ENCODE results near the gene SLC35G6.
"Not testable (repeated sequence)": the region's sequence is repeated elsewhere in the genome, so short reads cannot be mapped to it uniquely, and the experiment has no call there.

SLC35G6 gene

DNA sequence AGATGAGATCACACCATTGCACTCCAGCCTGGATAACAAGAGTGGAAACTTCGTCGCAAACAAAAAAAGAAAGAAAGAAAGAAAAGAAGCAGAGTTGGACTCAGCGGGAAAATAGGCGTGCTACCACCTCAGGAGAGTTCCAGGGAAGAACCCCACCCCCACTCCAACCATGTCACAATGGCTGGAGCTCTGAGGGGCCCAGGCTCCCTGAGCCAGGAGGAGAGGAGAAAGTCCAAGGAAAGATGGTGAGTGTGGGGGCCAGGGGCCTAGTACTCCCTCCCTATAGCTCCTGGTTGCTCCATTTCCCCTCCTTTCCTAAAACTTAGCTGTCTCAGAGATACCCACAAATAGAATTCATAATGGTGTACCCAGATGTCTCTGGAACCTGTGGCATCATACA is at the start of gene SLC35G6:
Gene SLC35G6 (plus strand): TSS at position 172 of the 400 bp plus-strand sequence. CDS start 71 bp downstream, at position 243.
- DNase-seq (ENCODE audit: low read depth): not testable (repeated sequence)

GRCh38 chr17:7432296-7432695 is 49.0 kb upstream of the SLC35G6 start:
- no peak for DNase-seq (ENCODE audit: low read depth)

DNA sequence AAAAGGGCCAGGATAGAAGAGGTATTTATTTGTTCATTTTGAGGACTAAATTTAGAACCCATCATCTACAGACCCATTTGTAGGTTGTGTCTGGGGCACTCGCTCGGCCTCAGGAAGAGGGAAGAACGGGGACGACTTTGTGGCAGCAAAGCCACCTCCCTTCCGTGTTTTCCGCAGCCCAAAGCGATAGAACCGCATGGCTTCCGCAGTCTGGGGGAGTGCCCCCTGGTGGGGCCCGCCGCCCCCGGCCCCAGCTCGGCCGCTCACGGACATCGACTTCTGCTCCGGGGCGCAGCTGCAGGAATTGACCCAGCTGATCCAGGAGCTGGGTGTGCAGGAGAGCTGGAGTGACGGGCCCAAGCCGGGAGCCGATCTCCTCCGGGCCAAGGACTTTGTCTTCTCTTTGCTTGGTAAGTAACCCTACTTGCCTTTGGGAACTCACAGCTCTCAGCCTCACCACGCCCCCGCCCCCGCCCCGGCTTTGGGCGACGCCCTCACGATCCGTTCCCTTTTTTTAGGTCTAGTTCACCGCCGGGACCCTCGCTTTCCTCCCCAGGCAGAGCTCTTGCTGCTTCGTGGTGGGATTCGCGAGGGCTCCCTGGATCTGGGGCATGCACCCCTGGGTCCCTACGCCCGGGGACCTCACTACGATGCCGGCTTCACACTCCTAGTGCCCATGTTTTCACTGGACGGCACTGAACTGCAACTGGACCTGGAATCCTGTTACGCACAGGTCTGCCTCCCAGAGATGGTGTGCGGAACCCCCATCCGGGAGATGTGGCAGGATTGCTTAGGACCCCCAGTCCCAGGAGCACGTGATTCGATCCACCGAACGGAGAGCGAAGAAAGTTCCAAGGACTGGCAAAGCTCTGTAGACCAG is 45.3 kb upstream of the SLC35G6 start:
- no peak for DNase-seq (ENCODE audit: low read depth)

GRCh38 chr17:7436556-7437368 is 44.5 kb upstream of the SLC35G6 start:
- DNase-seq (ENCODE audit: low read depth): peak; percentile 72

DNA sequence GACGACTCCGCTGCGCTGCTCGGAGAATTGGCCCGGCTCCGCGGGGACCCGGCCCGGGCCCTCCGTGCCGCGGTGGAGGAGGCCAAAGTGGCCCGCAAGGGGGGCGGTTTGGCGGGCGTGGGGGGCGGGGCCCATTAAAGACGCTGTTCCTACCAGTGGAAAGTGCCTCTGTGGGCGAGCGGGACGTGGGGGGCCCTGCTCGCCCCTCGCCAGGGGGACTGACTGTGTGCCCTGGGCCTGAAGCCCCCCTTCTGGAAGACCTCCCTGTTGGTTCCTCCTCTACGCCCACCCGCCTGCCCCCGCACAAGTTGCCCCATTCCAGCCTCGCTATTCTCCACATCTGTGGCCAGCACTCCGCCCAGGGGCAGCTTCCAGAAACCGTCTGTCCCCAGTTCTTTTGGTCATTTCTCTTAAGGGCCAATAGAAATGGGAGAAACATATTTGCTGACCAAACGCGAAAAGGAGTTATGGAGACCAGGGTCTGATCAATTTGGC is 43.8 kb upstream of the SLC35G6 start:
- no peak for DNase-seq (ENCODE audit: low read depth)

GRCh38 chr17:7437950-7438614 is 43.2 kb upstream of the SLC35G6 start:
- DNase-seq (ENCODE audit: low read depth): no peak

- no peak for DNase-seq (ENCODE audit: low read depth)
Measured at GRCh38 chr17:7438656-7439460, 42.4 kb upstream of the SLC35G6 start.

DNA sequence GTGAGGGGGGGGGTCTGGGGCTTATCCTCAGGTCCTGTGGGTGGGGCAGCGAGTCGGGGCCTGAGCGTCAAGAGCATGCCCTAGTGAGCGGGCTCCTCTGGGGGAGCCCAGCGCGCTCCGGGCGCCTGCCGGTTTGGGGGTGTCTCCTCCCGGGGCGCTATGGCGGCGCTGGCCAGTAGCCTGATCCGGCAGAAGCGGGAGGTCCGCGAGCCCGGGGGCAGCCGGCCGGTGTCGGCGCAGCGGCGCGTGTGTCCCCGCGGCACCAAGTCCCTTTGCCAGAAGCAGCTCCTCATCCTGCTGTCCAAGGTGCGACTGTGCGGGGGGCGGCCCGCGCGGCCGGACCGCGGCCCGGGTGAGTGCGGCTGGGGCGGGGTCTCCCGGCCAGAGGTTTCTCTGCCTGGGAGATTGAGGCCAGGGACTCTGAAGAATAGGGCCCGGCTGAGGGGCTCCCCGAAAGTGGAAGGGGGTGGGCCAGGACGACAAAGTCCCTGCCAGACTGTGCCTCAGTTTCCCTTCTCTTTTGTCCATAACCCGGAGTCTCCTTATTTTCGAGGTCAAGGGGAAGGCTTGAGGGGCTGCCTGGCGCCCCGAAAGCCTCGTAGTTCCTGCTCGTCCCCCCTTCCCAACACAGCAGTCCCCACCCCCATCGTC is 41.7 kb upstream of the SLC35G6 start, which contains the start of gene FGF11:
Gene FGF11 (plus strand): TSS at position 51 of the 651 bp plus-strand sequence. CDS start 109 bp downstream, at position 160.
- DNase-seq (ENCODE audit: low read depth): no peak

GRCh38 chr17:7440113-7440833 is 41.0 kb upstream of the SLC35G6 start:
- DNase-seq (ENCODE audit: low read depth): no peak

DNA sequence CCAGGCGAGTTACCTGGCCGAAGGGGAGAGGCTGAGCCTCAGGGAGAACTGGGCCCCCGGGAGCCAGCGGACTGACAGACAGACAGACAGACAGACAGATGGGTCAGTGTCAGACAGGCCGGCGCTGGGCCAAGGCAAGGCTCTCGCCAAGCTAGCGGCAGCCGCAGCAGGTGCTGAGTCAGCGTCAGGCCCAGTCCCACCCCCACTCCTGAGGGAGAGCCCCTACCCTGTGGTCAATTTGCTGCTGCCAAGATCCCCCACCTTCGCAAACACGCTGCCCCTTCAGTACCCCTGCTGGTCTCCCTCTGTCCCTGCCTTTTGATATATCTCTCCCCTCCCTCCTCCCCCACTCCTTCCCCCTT is 40.4 kb upstream of the SLC35G6 start:
- peak; percentile 71 for DNase-seq (ENCODE audit: low read depth)

- DNase-seq (ENCODE audit: low read depth): no peak
Measured at GRCh38 chr17:7441266-7441665, 40.0 kb upstream of the SLC35G6 start.

- DNase-seq (ENCODE audit: low read depth): no peak
Measured at GRCh38 chr17:7442142-7442541, 39.1 kb upstream of the SLC35G6 start.

DNA sequence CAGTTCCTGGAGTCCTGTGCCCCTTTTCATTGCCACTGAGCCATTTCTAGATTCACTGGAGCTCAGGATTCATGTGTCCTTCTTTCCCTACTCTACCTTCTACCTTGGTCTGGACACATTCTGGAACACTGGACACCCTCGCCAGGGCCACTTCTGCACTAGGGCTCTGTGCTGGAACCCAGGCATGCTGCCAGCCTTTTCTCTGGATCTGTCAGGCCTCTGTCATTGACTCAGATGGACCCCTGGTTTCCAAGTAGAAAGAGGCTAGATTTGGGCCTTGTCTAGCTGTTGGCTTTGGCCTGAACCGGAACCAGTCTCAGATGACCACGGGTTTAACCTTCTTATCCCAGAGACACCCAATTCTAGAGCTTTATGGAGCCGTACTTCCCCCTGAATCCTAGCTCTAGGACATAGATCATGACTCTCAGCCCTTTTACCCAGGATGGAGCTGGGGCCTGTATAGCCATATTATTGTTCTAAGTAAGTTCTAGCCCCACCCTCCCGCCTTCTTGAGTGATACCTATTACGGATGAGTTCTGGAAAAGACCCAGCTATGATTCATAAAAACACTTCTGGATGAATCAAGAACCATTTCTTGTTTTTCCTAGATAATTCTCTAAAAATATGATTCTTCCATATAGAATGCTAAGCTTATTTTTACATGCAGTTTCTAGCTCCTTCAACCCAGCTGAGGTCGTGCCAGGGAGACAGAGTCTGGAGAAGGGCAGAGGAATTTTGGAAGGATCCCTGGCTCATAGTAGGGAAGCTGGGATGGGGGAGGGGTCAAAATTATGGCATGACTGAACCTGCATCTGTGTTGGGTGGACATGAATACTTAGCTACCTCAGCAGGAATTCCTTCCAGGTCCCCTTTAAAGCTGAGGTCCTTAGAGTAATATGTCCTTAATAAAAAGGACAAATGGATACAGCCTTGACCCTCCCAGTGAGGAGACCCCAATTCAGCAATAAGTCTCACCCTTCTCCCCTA is 37.5 kb upstream of the SLC35G6 start:
- peak; percentile 70 for DNase-seq (ENCODE audit: low read depth)

GRCh38 chr17:7444682-7445618 is 36.3 kb upstream of the SLC35G6 start, which contains the start of gene CHRNB1:
CHRNB1 (plus strand) TSS chr17:7445061; CDS start chr17:7445128, 67 bp downstream.
- no peak for DNase-seq (ENCODE audit: low read depth)

DNA sequence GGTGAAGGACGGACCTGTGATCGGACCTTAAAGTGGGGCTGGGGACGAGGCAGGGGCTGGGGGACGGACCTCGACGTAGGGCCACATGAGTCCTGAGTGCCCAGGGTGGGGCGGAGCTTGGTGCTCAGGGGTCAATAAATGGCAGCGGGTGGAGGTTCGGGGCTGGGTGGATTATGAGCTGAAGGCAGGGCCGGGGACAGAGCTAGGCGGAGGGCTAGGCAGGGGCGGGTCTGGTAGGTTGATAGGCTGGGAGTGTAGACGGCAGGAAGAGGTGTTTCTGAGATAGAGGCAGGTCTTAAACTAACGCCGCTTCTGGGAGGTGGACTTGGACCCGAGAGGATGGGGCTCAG is 35.7 kb upstream of the SLC35G6 start:
- no peak for DNase-seq (ENCODE audit: low read depth)

DNA sequence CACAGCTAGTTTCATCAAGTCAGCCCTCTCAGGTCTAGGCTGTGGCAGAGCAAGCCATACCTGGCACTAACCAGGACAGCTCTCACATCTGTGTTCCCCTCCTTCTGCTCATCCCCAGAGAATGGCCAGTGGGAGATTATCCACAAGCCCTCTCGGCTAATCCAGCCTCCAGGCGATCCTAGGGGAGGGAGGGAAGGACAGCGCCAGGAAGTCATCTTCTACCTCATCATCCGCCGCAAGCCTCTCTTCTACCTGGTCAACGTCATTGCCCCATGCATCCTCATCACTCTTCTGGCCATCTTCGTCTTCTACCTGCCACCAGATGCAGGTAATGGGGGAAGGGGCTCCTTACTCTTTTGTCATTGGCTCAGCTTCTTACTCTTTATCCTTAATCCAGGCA is 32.8 kb upstream of the SLC35G6 start:
- DNase-seq (ENCODE audit: low read depth): no peak

DNA sequence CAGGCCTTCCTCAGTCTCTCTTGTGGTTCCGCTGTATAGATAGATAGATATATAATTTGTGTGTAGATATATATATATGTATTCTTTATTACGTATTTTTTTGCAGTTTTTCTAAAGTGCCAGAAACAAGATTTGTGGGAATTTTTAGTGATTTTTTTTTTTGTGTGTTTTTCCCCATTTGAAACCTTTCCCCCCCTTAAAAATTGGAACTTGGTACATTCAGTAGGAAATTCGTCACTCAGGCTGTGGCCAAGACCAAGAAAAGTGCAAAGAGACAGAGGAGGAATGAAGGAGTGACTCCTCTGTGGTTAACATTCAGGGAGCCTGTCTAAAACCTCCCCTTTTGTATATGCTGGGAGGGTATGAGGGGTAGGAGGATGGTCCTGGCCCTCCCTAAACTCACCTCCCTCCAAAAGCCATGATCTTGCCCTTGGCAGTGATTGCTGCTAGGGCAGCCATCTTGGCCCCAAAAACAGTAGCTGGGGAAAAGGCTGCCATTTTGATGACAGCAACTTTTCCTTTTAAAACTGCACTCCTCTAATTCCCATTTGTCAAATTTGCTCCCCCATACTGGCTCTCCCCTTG is 21.2 kb upstream of the SLC35G6 start:
- no peak for DNase-seq (ENCODE audit: low read depth)

All from iris pigment epithelial cell (primary cell).